GM23248 (cell line): Measurements from ENCODE around the gene SCAANT1. TPM values are rescaled to one million over a fixed set of nuclear protein-coding genes. Genes with fewer than 3 reads are reported as not detected.

Source experiments
- DNase-seq: peaks from one replicate; pipeline ENCODE4 v3.0.0-alpha.2; 2015
- H2AFZ ChIP-seq: fragments of 200-600 bp; sonication (generic); 2 replicates; pipeline ENCODE4 v1.6.1; 2016; ENCODE audit warnings: antibody characterized with exemption
- H3F3A ChIP-seq: fragments of 200-600 bp; sonication (generic); 2 replicates; pipeline ENCODE4 v1.6.1; 2016; ENCODE audit warnings: mild to moderate bottlenecking, antibody characterized with exemption, mixed run types; ENCODE audit not compliant: insufficient read depth
- H3K27ac ChIP-seq: fragments of 200-600 bp; sonication (generic); 2 replicates; pipeline ENCODE4 v1.5.1; 2016; ENCODE audit warnings: mild to moderate bottlenecking
- H3K27me3 ChIP-seq: fragments of 200-600 bp; sonication (generic); replicated peaks from 2 replicates; pipeline ENCODE4 v1.6.1; 2016; ENCODE audit warnings: mild to moderate bottlenecking; ENCODE audit not compliant: insufficient read depth
- H3K36me3 ChIP-seq: fragments of 200-600 bp; sonication (generic); 2 replicates; pipeline ENCODE4 v1.6.1; 2016; ENCODE audit warnings: low read depth, mild to moderate bottlenecking
- H3K4me1 ChIP-seq: fragments of 200-600 bp; sonication (generic); 2 replicates; pipeline ENCODE4 v1.6.1; 2016; ENCODE audit warnings: mild to moderate bottlenecking; ENCODE audit not compliant: insufficient read depth
- H3K4me2 ChIP-seq: fragments of 200-600 bp; sonication (generic); one replicate; pipeline ENCODE4 v1.6.1; 2016; ENCODE audit warnings: mild to moderate bottlenecking; ENCODE audit not compliant: unreplicated experiment
- H3K4me3 ChIP-seq: fragments of 200-600 bp; sonication (generic); 2 replicates; pipeline ENCODE4 v1.5.1; 2016; ENCODE audit warnings: mild to moderate bottlenecking
- H3K79me2 ChIP-seq: fragments of 200-600 bp; sonication (generic); 2 replicates; pipeline ENCODE4 v1.6.1; 2016; ENCODE audit warnings: mild to moderate bottlenecking; ENCODE audit not compliant: insufficient read depth
- H3K9ac ChIP-seq: fragments of 200-600 bp; sonication (generic); 2 replicates; pipeline ENCODE4 v1.6.1; 2016; ENCODE audit warnings: mild to moderate bottlenecking
- H3K9me2 ChIP-seq: fragments of 200-600 bp; sonication (generic); 2 replicates; pipeline ENCODE4 v1.6.1; 2016; ENCODE audit warnings: mixed run types, mild to moderate bottlenecking, moderate library complexity; ENCODE audit not compliant: insufficient read depth
- H3K9me3 ChIP-seq: fragments of 200-600 bp; sonication (generic); one replicate; pipeline ENCODE4 v1.6.1; 2017; ENCODE audit warnings: low read depth
- H4K20me1 ChIP-seq: fragments of 200-600 bp; sonication (generic); 2 replicates; pipeline ENCODE4 v1.6.0; 2016; ENCODE audit not compliant: insufficient read depth
- EZH2 ChIP-seq: fragments of 200-600 bp; sonication (generic); IDR thresholded peaks from 2 replicates; pipeline ENCODE4 v1.6.1; 2018; ENCODE audit warnings: antibody characterized with exemption, mild to moderate bottlenecking; ENCODE audit not compliant: insufficient read depth, poor library complexity, severe bottlenecking
- EZH2phosphoT487 ChIP-seq: fragments of 200-600 bp; sonication (generic); IDR thresholded peaks from 2 replicates; pipeline ENCODE4 v1.6.1; 2018; ENCODE audit warnings: antibody characterized with exemption, moderate library complexity, mild to moderate bottlenecking, low read depth; ENCODE audit not compliant: insufficient read depth
- WGBS, 2 experiments: methylation state at CpG; one replicate each; pipeline ENCODE4 v1.1.6; 2015 to 2017; ENCODE audit warnings: low lambda C conversion rate in 2 of 2, low coverage in 1 of 2; ENCODE audit errors: missing lambda C conversion rate in 2 of 2; 5-methylcytosine and 5-hydroxymethylcytosine counted together
- in situ Hi-C: fragments of 300-500 bp; cut with MboI; formaldehyde crosslinking; loops from 2 replicates; pipeline ENCODE4 v1.15.0; 2020
- polyA plus RNA-seq: library from polyadenylated mRNA; unstranded; fragments of >200 nt; fragmentation: Nextera tagmentation; extraction: Ambion mirVana; gene quantifications from 2 replicates; pipeline ENCODE4 v1.2.1, GENCODE V29; 2016
- total RNA-seq: library from RNA; depleted of rRNA; stranded (reverse); fragments of >200 nt; shearing (Covaris generic); gene quantifications from 2 replicates; pipeline ENCODE4 v1.2.3, GENCODE V29; 2014

The SCAANT1 gene
- total and polyA plus RNA-seq, 2 experiments from 2014 or later = not detected

GRCh38 chr3:63932509-63933212, 20.5 kb upstream of the SCAANT1 start:
- in situ Hi-C loops = no loop called here
- no peaks in the 10 kb centered on the region for H3K27me3 ChIP-seq
- no peaks in the 10 kb centered on the region for H3K9me3 ChIP-seq
- H3K27ac ChIP-seq = peak overlapping the region; percentile 80; the same call in 1 of the 2 replicates
- peaks cover 5% of the 10 kb centered on the region for H4K20me1 ChIP-seq
- 74 to 78% methylated on average over 3 of the region's 3 CpGs for WGBS, 2 experiments
- no peak overlapping the region for H3K4me2 ChIP-seq
- no peak for DNase-seq
- peaks cover 24% of the 10 kb centered on the region for H3K4me1 ChIP-seq
- H3K9me2 ChIP-seq = no peaks in the 10 kb centered on the region
- TF ChIP-seq EZH2 (no peak), EZH2phosphoT487 (no peak)
- H2AFZ ChIP-seq = no peak overlapping the region
- no peak overlapping the region for H3K9ac ChIP-seq
- peaks cover 93% of the 10 kb centered on the region for H3K79me2 ChIP-seq
- H3K4me3 ChIP-seq = no peak overlapping the region
- peaks cover 57% of the 10 kb centered on the region for H3F3A ChIP-seq
- H3K36me3 ChIP-seq = peaks cover 11% of the 10 kb centered on the region; the same call in 1 of the 2 replicates

GRCh38 chr3:63931290-63931689, 19.1 kb upstream of the SCAANT1 start:
- Histone ChIP-seq H3K9me3 (no peaks in the 10 kb centered on the region), H3K4me3 (no peak overlapping the region), H3K27ac (no peak overlapping the region), H3K79me2 (peaks cover 93% of the 10 kb centered on the region), H3K27me3 (no peaks in the 10 kb centered on the region), H3K4me2 (no peak overlapping the region), H2AFZ (no peak overlapping the region), H3K36me3 (peaks cover 9% of the 10 kb centered on the region; the same call in 1 of the 2 replicates), H3K4me1 (peaks cover 24% of the 10 kb centered on the region), H3K9me2 (no peaks in the 10 kb centered on the region), H4K20me1 (peaks cover 10% of the 10 kb centered on the region), H3F3A (peaks cover 52% of the 10 kb centered on the region), H3K9ac (no peak overlapping the region)
- 96 to 100% methylated on average over 3 of the region's 3 CpGs for WGBS, 2 experiments
- in situ Hi-C loops = no loop called here
- no peak for TF ChIP-seq EZH2
- no peak for TF ChIP-seq EZH2phosphoT487
- no peak for DNase-seq

- DNase-seq = no peak
- peaks cover 100% of the 10 kb centered on the region for H3K79me2 ChIP-seq
- no peaks in the 10 kb centered on the region for H3K27me3 ChIP-seq
- H3F3A ChIP-seq = peaks cover 15% of the 10 kb centered on the region; the same call in 1 of the 2 replicates
- no peak overlapping the region for H3K4me2 ChIP-seq
- TF ChIP-seq EZH2phosphoT487 = no peak
- no peaks in the 10 kb centered on the region for H3K9me3 ChIP-seq
- H3K9ac ChIP-seq = no peak overlapping the region
- no peak overlapping the region for H3K27ac ChIP-seq
- in situ Hi-C loops = no loop called here
- WGBS, 2 experiments = 95% methylated on average over 10 of the region's 10 CpGs
- H3K36me3 ChIP-seq = peaks cover 14% of the 10 kb centered on the region; the same call in 1 of the 2 replicates
- peaks cover 4% of the 10 kb centered on the region; the same call in 1 of the 2 replicates for H4K20me1 ChIP-seq
- no peaks in the 10 kb centered on the region for H3K9me2 ChIP-seq
- no peak overlapping the region for H3K4me3 ChIP-seq
- H2AFZ ChIP-seq = no peak overlapping the region
- H3K4me1 ChIP-seq = 0 out of 2 replicates have a peak, but pooled peaks cover under 1% of the 10 kb centered on the region
Measured at GRCh38 chr3:63927422-63928280, 15.5 kb upstream of the SCAANT1 start.

- Histone ChIP-seq H3K9me3 (no peaks in the 10 kb centered on the region), H3K79me2 (peaks cover 100% of the 10 kb centered on the region), H3K9ac (no peak overlapping the region), H3K27ac (no peak overlapping the region), H4K20me1 (0 out of 2 replicates have a peak, but pooled peaks cover 4% of the 10 kb centered on the region), H3F3A (peaks cover 4% of the 10 kb centered on the region; the same call in 1 of the 2 replicates), H3K9me2 (no peaks in the 10 kb centered on the region), H3K4me2 (no peak overlapping the region), H3K27me3 (no peaks in the 10 kb centered on the region), H3K36me3 (peaks cover 18% of the 10 kb centered on the region; the same call in 1 of the 2 replicates), H3K4me1 (no peaks in the 10 kb centered on the region), H3K4me3 (no peak overlapping the region), H2AFZ (no peak overlapping the region)
- in situ Hi-C loops = no loop called here
- TF ChIP-seq EZH2 (no peak), EZH2phosphoT487 (no peak)
- WGBS, 2 experiments = 97 to 99% methylated on average over 4 of the region's 4 CpGs
- DNase-seq = no peak
Measured at GRCh38 chr3:63926309-63926708, 14.1 kb upstream of the SCAANT1 start.
